HepG2 (cell line): ENCODE measurements around the gene KRT79. TPM values are rescaled to one million over a fixed set of nuclear protein-coding genes. Genes with fewer than 3 reads are reported as not detected.

Source experiments
- ATF1 ChIP-seq: IDR thresholded peaks from 2 replicates; pipeline ENCODE4 v1.6.1; 2016; ENCODE audit warnings: mild to moderate bottlenecking, control low read depth
- ATM ChIP-seq: fragments of 450-650 bp; IDR thresholded peaks from 2 replicates; pipeline ENCODE4 v1.7.1; 2017; ENCODE audit warnings: mild to moderate bottlenecking, borderline replicate concordance
- BORCS8-MEF2B ChIP-seq: sonication (generic); formaldehyde crosslinking; IDR thresholded peaks from 2 replicates; pipeline ENCODE4 v1.8.0; 2022; ENCODE audit warnings: mild to moderate bottlenecking, missing genetic modification reagents
- CEBPG ChIP-seq: IDR thresholded peaks from 2 replicates; pipeline ENCODE4 v1.6.1; 2016
- CREB1 ChIP-seq, 2 experiments: fragments of 450-650 bp in 1 of 2; IDR thresholded peaks; 2 replicates each; pipeline ENCODE4 v1.6.1; 2016 to 2017; ENCODE audit warnings: control low read depth in 1 of 2, mild to moderate bottlenecking in 1 of 2, missing compliant biosample characterization in 1 of 2, missing genetic modification characterization in 1 of 2
- EHMT2 ChIP-seq: fragments of 200-600 bp; sonication (generic); IDR thresholded peaks from 2 replicates; pipeline ENCODE4 v1.7.0; 2017; ENCODE audit warnings: antibody characterized with exemption, low read depth, low read length, borderline replicate concordance
- ELF1 ChIP-seq: sonication (generic); formaldehyde crosslinking; IDR thresholded peaks from 2 replicates; pipeline ENCODE4 v1.4.0; 2020; ENCODE audit warnings: missing genetic modification reagents
- GZF1 ChIP-seq: sonication (generic); formaldehyde crosslinking; IDR thresholded peaks from 2 replicates; pipeline ENCODE4 v1.5.1; 2020; ENCODE audit warnings: mild to moderate bottlenecking, missing genetic modification reagents
- IRF2 ChIP-seq: IDR thresholded peaks from 2 replicates; pipeline ENCODE4 v1.6.1; 2018; ENCODE audit warnings: missing genetic modification reagents, missing compliant biosample characterization
- KLF11 ChIP-seq: IDR thresholded peaks from 2 replicates; pipeline ENCODE4 v1.6.1; 2016; ENCODE audit warnings: missing compliant biosample characterization
- KLF9 ChIP-seq: IDR thresholded peaks from 2 replicates; pipeline ENCODE4 v1.6.1; 2016; ENCODE audit warnings: low read depth
- NR1H2 ChIP-seq: sonication (generic); formaldehyde crosslinking; IDR thresholded peaks from 2 replicates; pipeline ENCODE4 v1.8.1; 2022; ENCODE audit warnings: low read depth, missing genetic modification reagents, borderline replicate concordance
- NR2F2 ChIP-seq: IDR thresholded peaks from 2 replicates; pipeline ENCODE4 v1.6.1; 2012; ENCODE audit warnings: low read depth, inconsistent platforms, borderline replicate concordance
- RAD21 ChIP-seq: fragments of 450-650 bp; formaldehyde crosslinking; IDR thresholded peaks from 2 replicates; pipeline ENCODE4 v1.5.0; 2020; ENCODE audit warnings: mild to moderate bottlenecking
- RBFOX2 ChIP-seq: fragments of 200-400 bp; formaldehyde crosslinking; IDR thresholded peaks from 2 replicates; pipeline ENCODE4 v1.6.1; 2017; ENCODE audit warnings: low read depth, mild to moderate bottlenecking, low read length
- SP1 ChIP-seq, 2 experiments: fragments of 450-650 bp in 1 of 2; sonication (generic) in 1 of 2; formaldehyde crosslinking in 1 of 2; IDR thresholded peaks; 2 replicates each; pipeline versions ENCODE4 v1.4.0 to v1.6.1; 2016 to 2020; ENCODE audit warnings: missing genetic modification reagents in 1 of 2
- TBP ChIP-seq: sonication (generic); formaldehyde crosslinking; IDR thresholded peaks from 2 replicates; pipeline ENCODE4 v1.5.0; 2020; ENCODE audit warnings: missing genetic modification reagents
- ZBTB7A ChIP-seq: sonication (generic); formaldehyde crosslinking; IDR thresholded peaks from 2 replicates; pipeline ENCODE4 v1.8.0; 2022; ENCODE audit warnings: mild to moderate bottlenecking, missing genetic modification reagents
- ZNF607 ChIP-seq: sonication (generic); formaldehyde crosslinking; IDR thresholded peaks from 2 replicates; pipeline ENCODE4 v1.5.1; 2020; ENCODE audit warnings: missing genetic modification reagents, mild to moderate bottlenecking, borderline replicate concordance
- polyA plus RNA-seq, 8 experiments: library from polyadenylated mRNA; depleted of rRNA in 3 of 8; stranded (reverse) in 7 of 8; unstranded in 1 of 8; fragments of >200 nt; fragmentation: Illumina TruSeq in 4 of 8; extraction: Trizol in 4 of 8; gene quantifications; 2 replicates each; pipeline versions ENCODE4 v1.2.1 to v1.2.3, GENCODE V29; 2011 to 2016; ENCODE audit warnings: low read depth in 4 of 8, missing spikeins in 1 of 8, mixed read lengths in 1 of 8; ENCODE audit not compliant: insufficient read depth in 1 of 8
- total RNA-seq, 5 experiments: library from RNA; depleted of rRNA; stranded (reverse); fragments of >200 nt; fragmentation: Illumina TruSeq; extraction: Trizol; gene quantifications; 2 replicates each; pipeline ENCODE4 v1.2.3, GENCODE V29; 2016; ENCODE audit warnings: low read depth in 1 of 5
- TF ChIP-seq, protein P1 (sequence below): sonication (generic); formaldehyde crosslinking; IDR thresholded peaks from 2 replicates; pipeline ENCODE4 v1.4.0; 2020; ENCODE audit warnings: missing genetic modification reagents, borderline replicate concordance
- TF ChIP-seq, protein P2 (sequence below): sonication (generic); formaldehyde crosslinking; IDR thresholded peaks from 2 replicates; pipeline ENCODE4 v1.5.0; 2020; ENCODE audit warnings: mild to moderate bottlenecking, missing genetic modification reagents
- TF ChIP-seq, protein P3 (sequence below): IDR thresholded peaks from 2 replicates; pipeline ENCODE4 v1.6.1; 2018; ENCODE audit warnings: missing genetic modification reagents

Gene KRT79
- total and polyA plus RNA-seq, 2 of the 13 experiments (the other 11 are each of a cell fraction or from before 2014, with no cell fraction given), result 0.09 TPM; not detected in 1

DNA sequence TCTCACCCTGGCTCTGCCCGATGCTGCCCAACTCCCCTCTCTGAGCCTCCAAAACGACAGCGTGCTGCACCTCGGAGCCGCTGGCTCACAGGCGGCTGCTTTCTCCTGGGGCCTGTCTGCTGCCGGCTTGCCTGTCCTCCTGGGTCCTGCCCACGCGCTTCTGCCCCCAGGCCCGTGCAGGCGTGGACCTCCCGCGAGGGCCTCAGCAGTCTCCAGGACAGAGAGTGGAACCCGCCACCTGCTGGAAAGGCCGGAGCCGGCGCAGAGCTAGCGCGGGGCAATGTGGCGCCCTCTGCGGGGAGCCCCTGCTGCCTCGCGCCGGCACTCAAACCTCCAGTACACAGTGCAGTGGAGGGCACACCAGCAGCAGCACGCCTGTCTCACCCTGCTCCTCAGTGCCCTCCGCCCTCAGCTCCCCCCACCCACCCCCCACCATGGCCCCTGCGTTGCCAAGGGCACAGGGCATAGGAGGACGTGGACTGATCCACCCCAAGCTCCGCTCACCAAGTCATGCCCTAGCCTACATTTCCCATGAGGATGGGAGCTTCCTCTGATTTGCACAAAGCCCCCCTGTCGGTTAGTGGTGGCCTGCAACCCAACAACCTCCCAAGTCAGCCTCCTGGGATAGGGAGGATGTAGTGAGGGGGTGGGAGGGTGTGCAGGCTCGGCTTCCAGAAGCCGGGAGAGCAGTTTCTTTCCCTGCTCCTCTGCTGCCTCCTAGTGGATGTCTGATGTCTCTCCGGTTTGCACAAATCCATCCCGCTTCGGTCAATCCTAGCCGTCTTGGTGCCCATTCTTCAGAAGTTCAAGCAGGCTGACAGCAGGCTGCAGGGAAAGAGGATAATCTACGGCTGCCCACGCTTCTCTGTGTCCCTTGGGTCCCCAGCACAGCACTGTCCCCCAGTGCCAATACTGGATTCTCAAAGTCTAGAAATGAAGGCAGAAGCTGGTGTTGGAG lies 45.6 kb upstream of the KRT79 start (continued):
- TF ChIP-seq, protein P1, sequence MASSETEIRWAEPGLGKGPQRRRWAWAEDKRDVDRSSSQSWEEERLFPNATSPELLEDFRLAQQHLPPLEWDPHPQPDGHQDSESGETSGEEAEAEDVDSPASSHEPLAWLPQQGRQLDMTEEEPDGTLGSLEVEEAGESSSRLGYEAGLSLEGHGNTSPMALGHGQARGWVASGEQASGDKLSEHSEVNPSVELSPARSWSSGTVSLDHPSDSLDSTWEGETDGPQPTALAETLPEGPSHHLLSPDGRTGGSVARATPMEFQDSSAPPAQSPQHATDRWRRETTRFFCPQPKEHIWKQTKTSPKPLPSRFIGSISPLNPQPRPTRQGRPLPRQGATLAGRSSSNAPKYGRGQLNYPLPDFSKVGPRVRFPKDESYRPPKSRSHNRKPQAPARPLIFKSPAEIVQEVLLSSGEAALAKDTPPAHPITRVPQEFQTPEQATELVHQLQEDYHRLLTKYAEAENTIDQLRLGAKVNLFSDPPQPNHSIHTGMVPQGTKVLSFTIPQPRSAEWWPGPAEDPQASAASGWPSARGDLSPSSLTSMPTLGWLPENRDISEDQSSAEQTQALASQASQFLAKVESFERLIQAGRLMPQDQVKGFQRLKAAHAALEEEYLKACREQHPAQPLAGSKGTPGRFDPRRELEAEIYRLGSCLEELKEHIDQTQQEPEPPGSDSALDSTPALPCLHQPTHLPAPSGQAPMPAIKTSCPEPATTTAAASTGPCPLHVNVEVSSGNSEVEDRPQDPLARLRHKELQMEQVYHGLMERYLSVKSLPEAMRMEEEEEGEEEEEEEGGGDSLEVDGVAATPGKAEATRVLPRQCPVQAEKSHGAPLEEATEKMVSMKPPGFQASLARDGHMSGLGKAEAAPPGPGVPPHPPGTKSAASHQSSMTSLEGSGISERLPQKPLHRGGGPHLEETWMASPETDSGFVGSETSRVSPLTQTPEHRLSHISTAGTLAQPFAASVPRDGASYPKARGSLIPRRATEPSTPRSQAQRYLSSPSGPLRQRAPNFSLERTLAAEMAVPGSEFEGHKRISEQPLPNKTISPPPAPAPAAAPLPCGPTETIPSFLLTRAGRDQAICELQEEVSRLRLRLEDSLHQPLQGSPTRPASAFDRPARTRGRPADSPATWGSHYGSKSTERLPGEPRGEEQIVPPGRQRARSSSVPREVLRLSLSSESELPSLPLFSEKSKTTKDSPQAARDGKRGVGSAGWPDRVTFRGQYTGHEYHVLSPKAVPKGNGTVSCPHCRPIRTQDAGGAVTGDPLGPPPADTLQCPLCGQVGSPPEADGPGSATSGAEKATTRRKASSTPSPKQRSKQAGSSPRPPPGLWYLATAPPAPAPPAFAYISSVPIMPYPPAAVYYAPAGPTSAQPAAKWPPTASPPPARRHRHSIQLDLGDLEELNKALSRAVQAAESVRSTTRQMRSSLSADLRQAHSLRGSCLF (CRISPR knock-in tag), result no peak
- 0 out of 2 replicates have a peak, but pooled peaks have one; percentile 29 for TF ChIP-seq KLF9 (CRISPR knock-in tag)
- no peak for TF ChIP-seq ATF1 (CRISPR knock-in tag)
- no peak for TF ChIP-seq TBP (CRISPR knock-in tag)
- TF ChIP-seq, protein P2, sequence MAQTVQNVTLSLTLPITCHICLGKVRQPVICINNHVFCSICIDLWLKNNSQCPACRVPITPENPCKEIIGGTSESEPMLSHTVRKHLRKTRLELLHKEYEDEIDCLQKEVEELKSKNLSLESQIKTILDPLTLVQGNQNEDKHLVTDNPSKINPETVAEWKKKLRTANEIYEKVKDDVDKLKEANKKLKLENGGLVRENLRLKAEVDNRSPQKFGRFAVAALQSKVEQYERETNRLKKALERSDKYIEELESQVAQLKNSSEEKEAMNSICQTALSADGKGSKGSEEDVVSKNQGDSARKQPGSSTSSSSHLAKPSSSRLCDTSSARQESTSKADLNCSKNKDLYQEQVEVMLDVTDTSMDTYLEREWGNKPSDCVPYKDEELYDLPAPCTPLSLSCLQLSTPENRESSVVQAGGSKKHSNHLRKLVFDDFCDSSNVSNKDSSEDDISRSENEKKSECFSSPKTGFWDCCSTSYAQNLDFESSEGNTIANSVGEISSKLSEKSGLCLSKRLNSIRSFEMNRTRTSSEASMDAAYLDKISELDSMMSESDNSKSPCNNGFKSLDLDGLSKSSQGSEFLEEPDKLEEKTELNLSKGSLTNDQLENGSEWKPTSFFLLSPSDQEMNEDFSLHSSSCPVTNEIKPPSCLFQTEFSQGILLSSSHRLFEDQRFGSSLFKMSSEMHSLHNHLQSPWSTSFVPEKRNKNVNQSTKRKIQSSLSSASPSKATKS (CRISPR knock-in tag), result no peak
- no peak for TF ChIP-seq IRF2 (CRISPR knock-in tag)
- no peak for TF ChIP-seq SP1 (IDR thresholded peaks at IDR 0.05)
- no peak for TF ChIP-seq SP1 (CRISPR knock-in tag; IDR thresholded peaks at IDR 0.05)
- peak; percentile 77 for TF ChIP-seq RAD21
- TF ChIP-seq NR1H2, result no peak
- TF ChIP-seq EHMT2, result no peak
- TF ChIP-seq CEBPG (CRISPR knock-in tag), result peak; percentile 12; the same call in 1 of the 2 replicates
- TF ChIP-seq GZF1 (CRISPR knock-in tag), result no peak
- TF ChIP-seq NR2F2, result no peak
- no peak for TF ChIP-seq CREB1 (IDR thresholded peaks at IDR 0.05)
- TF ChIP-seq CREB1 (CRISPR knock-in tag; IDR thresholded peaks at IDR 0.05), result no peak
- TF ChIP-seq ZBTB7A (CRISPR knock-in tag), result no peak
- no peak for TF ChIP-seq BORCS8-MEF2B (CRISPR knock-in tag)
- no peak for TF ChIP-seq KLF11
- no peak for TF ChIP-seq ATM
- TF ChIP-seq ELF1, result no peak
- TF ChIP-seq, protein P3, sequence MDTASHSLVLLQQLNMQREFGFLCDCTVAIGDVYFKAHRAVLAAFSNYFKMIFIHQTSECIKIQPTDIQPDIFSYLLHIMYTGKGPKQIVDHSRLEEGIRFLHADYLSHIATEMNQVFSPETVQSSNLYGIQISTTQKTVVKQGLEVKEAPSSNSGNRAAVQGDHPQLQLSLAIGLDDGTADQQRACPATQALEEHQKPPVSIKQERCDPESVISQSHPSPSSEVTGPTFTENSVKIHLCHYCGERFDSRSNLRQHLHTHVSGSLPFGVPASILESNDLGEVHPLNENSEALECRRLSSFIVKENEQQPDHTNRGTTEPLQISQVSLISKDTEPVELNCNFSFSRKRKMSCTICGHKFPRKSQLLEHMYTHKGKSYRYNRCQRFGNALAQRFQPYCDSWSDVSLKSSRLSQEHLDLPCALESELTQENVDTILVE (CRISPR knock-in tag), result no peak
- 0 out of 2 replicates have a peak, but pooled peaks have one; percentile 25 for TF ChIP-seq ZNF607
- TF ChIP-seq RBFOX2, result peak; percentile 66
